AG09309 (cell line): Measurements from ENCODE around the gene RPL7A.
"Not testable (repeated sequence)": the region's sequence is repeated elsewhere in the genome, so short reads cannot be mapped to it uniquely, and the experiment has no call there.

Experiments used
- DNase-seq: peaks from one replicate; pipeline ENCODE4 v3.0.0-alpha.2; 2010; ENCODE audit warnings: low read depth
- H3K4me3 ChIP-seq: 2 replicates; pipeline ENCODE4 v1.5.1; 2011; ENCODE audit warnings: mild to moderate bottlenecking, low read depth, low read length, moderate library complexity; ENCODE audit not compliant: control insufficient read depth
- CTCF ChIP-seq: IDR thresholded peaks from 2 replicates; pipeline ENCODE4 v1.5.1; 2011; ENCODE audit warnings: mild to moderate bottlenecking, low read depth, low read length, inconsistent platforms; ENCODE audit not compliant: insufficient read depth, control insufficient read depth; ENCODE audit errors: missing control alignments

The RPL7A gene

GRCh38 chr9:133347985-133348717 is at the start of gene RPL7A, which contains the start of gene MED22:
TSS of gene RPL7A (plus strand) at chr9:133348218. CDS start at chr9:133348244, 26 bp downstream.
TSS of gene MED22 (minus strand) at chr9:133348131. CDS start at chr9:133346662, 1,469 bp downstream.
- DNase-seq, result peak; percentile 84
- TF ChIP-seq CTCF, result no peak
- peak within 1 kb of the TSS; percentile 91 for H3K4me3 ChIP-seq

- DNase-seq, result not testable (repeated sequence)
Observed at GRCh38 chr9:133299996-133300395, 48.0 kb upstream of the RPL7A start.

GRCh38 chr9:133301253-133302230 is 46.5 kb upstream of the RPL7A start:
- no peak for TF ChIP-seq CTCF
- no peak for DNase-seq

More at GRCh38 chr9:133299996-133300395, 48.0 kb upstream of the RPL7A start:
- H3K4me3 ChIP-seq, result not testable (repeated sequence)

GRCh38 chr9:133303266-133304157 is 44.5 kb upstream of the RPL7A start:
- H3K4me3 ChIP-seq, result no peak overlapping the region
- no peak for TF ChIP-seq CTCF
- no peak for DNase-seq

More at GRCh38 chr9:133301253-133302230, 46.5 kb upstream of the RPL7A start:
- H3K4me3 ChIP-seq, result no peak overlapping the region

- DNase-seq, result no peak
- no peak for TF ChIP-seq CTCF
- H3K4me3 ChIP-seq, result no peak overlapping the region
Observed at GRCh38 chr9:133304158-133304470, 43.9 kb upstream of the RPL7A start.

GRCh38 chr9:133304477-133305377 is 43.3 kb upstream of the RPL7A start:
- H3K4me3 ChIP-seq, result no peak overlapping the region
- no peak for DNase-seq
- no peak for TF ChIP-seq CTCF
